Endothelial cell (in vitro differentiated cells): ENCODE measurements around the gene STXBP4. TPM values are rescaled to one million over a fixed set of nuclear protein-coding genes. Genes with fewer than 3 reads are reported as not detected.

Experiments used
- DNase-seq: peaks from one replicate; pipeline ENCODE4 v3.0.0; 2021; ENCODE audit warnings: low spot score
- H3K27ac Mint-ChIP-seq: one replicate; pipeline ENCODE4 v1.8.0; 2021; ENCODE audit warnings: mixed read lengths, inconsistent platforms; ENCODE audit not compliant: unreplicated experiment
- H3K27me3 Mint-ChIP-seq: one replicate; pipeline ENCODE4 v1.8.0; 2021; ENCODE audit warnings: mild to moderate bottlenecking, moderate library complexity, mixed read lengths, inconsistent platforms; ENCODE audit not compliant: unreplicated experiment
- H3K36me3 Mint-ChIP-seq: one replicate; pipeline ENCODE4 v1.8.0; 2021; ENCODE audit warnings: mild to moderate bottlenecking, low read depth, mixed read lengths, inconsistent platforms; ENCODE audit not compliant: unreplicated experiment
- H3K4me1 Mint-ChIP-seq: one replicate; pipeline ENCODE4 v1.8.0; 2021; ENCODE audit warnings: mild to moderate bottlenecking, mixed read lengths, inconsistent platforms; ENCODE audit not compliant: unreplicated experiment
- H3K4me3 Mint-ChIP-seq: one replicate; pipeline ENCODE4 v1.8.0; 2021; ENCODE audit warnings: mild to moderate bottlenecking, mixed read lengths, inconsistent platforms; ENCODE audit not compliant: unreplicated experiment
- H3K9me3 Mint-ChIP-seq: one replicate; pipeline ENCODE4 v1.8.0; 2021; ENCODE audit warnings: mixed read lengths, inconsistent platforms; ENCODE audit not compliant: unreplicated experiment
- CTCF ChIP-seq: fragments of 200-600 bp; sonication (generic); IDR thresholded peaks from one replicate; pipeline ENCODE4 v1.5.0; 2021; ENCODE audit warnings: antibody characterized with exemption; ENCODE audit not compliant: unreplicated experiment
- total RNA-seq: library from RNA; stranded (reverse); fragmentation: NEBNext Ultra II Directional; extraction: Animal tissue kit (Norgen Biotek cat#: 25700); gene quantifications from one replicate; pipeline ENCODE4 v1.2.1, GENCODE V29; 2021; ENCODE audit not compliant: unreplicated experiment

STXBP4 gene
- total RNA-seq, 1 donor from 2014 or later = 7.5 TPM

- peaks cover 10% of the 10 kb centered on the region for H3K4me1 Mint-ChIP-seq
- no peaks in the 10 kb centered on the region for H3K9me3 Mint-ChIP-seq
- peaks cover 1% of the 10 kb centered on the region for H3K27me3 Mint-ChIP-seq
- no peak for DNase-seq
- no peak overlapping the region for H3K27ac Mint-ChIP-seq
- H3K36me3 Mint-ChIP-seq = no peaks in the 10 kb centered on the region
- H3K4me3 Mint-ChIP-seq = no peak overlapping the region
- no peak for TF ChIP-seq CTCF
Observed at GRCh38 chr17:55177855-55178217, 209.3 kb downstream of the STXBP4 start.

- no peak overlapping the region for H3K27ac Mint-ChIP-seq
Observed at GRCh38 chr17:55186937-55187770, 218.6 kb downstream of the STXBP4 start.

GRCh38 chr17:55190748-55191147 is 222.2 kb downstream of the STXBP4 start:
- no peaks in the 10 kb centered on the region for H3K36me3 Mint-ChIP-seq
- H3K4me1 Mint-ChIP-seq = peaks cover 5% of the 10 kb centered on the region
- H3K27me3 Mint-ChIP-seq = no peaks in the 10 kb centered on the region
- no peak overlapping the region for H3K4me3 Mint-ChIP-seq
- no peaks in the 10 kb centered on the region for H3K9me3 Mint-ChIP-seq
- H3K27ac Mint-ChIP-seq = no peak overlapping the region
- no peak for TF ChIP-seq CTCF
- DNase-seq = no peak

More at GRCh38 chr17:55186937-55187770, 218.6 kb downstream of the STXBP4 start:
- Mint-ChIP-seq H3K4me3 (no peak overlapping the region), H3K4me1 (no peaks in the 10 kb centered on the region), H3K27me3 (no peaks in the 10 kb centered on the region), H3K36me3 (no peaks in the 10 kb centered on the region), H3K9me3 (no peaks in the 10 kb centered on the region)
- no peak for DNase-seq
- no peak for TF ChIP-seq CTCF

- no peak overlapping the region for H3K27ac Mint-ChIP-seq
- H3K9me3 Mint-ChIP-seq = no peaks in the 10 kb centered on the region
- no peak for DNase-seq
- H3K4me3 Mint-ChIP-seq = no peak overlapping the region
- TF ChIP-seq CTCF = no peak
- no peaks in the 10 kb centered on the region for H3K27me3 Mint-ChIP-seq
- no peaks in the 10 kb centered on the region for H3K36me3 Mint-ChIP-seq
- no peaks in the 10 kb centered on the region for H3K4me1 Mint-ChIP-seq
Observed at GRCh38 chr17:55198690-55199370, 230.3 kb downstream of the STXBP4 start.

GRCh38 chr17:55200904-55201303 is 232.3 kb downstream of the STXBP4 start:
- no peaks in the 10 kb centered on the region for H3K27me3 Mint-ChIP-seq
- H3K36me3 Mint-ChIP-seq = no peaks in the 10 kb centered on the region
- no peaks in the 10 kb centered on the region for H3K9me3 Mint-ChIP-seq
- no peaks in the 10 kb centered on the region for H3K4me1 Mint-ChIP-seq
- no peak for TF ChIP-seq CTCF
- H3K4me3 Mint-ChIP-seq = no peak overlapping the region
- no peak for DNase-seq
- no peak overlapping the region for H3K27ac Mint-ChIP-seq
